Fibroblast of lung (primary cell): ENCODE results near the gene DOK6. TPM values are rescaled to one million over a fixed set of nuclear protein-coding genes. Genes with fewer than 3 reads are reported as not detected.
A peak's percentile ranks its signal among the peaks of the same experiment; 100 is the strongest.

ENCODE experiments used
- DNase-seq, 2 donors: peaks; one replicate each; pipeline versions ENCODE4 v3.0.0 to v3.0.0-alpha.2; 2010; ENCODE audit warnings: low read depth in 2 of 2
- H2AFZ ChIP-seq: 2 replicates; pipeline ENCODE4 v1.5.1; 2012; ENCODE audit warnings: low read length, control low read depth, inconsistent platforms
- H3K27ac ChIP-seq: 2 replicates; pipeline ENCODE4 v1.5.1; 2011; ENCODE audit warnings: low read length, control low read depth; ENCODE audit not compliant: insufficient read depth
- H3K27me3 ChIP-seq: 2 replicates; pipeline ENCODE4 v1.5.1; 2011; ENCODE audit warnings: mild to moderate bottlenecking, low read length; ENCODE audit not compliant: control insufficient read depth, insufficient read depth
- H3K36me3 ChIP-seq: 2 replicates; pipeline ENCODE4 v1.5.1; 2011; ENCODE audit warnings: low read length; ENCODE audit not compliant: control insufficient read depth, insufficient read depth
- H3K4me1 ChIP-seq: 2 replicates; pipeline ENCODE4 v1.5.1; 2011; ENCODE audit warnings: low read length; ENCODE audit not compliant: control insufficient read depth, insufficient read depth; ENCODE audit errors: extremely low read depth
- H3K4me2 ChIP-seq: 2 replicates; pipeline ENCODE4 v1.5.1; 2011; ENCODE audit warnings: low read length, control low read depth; ENCODE audit not compliant: insufficient read depth; ENCODE audit errors: extremely low read depth
- H3K4me3 ChIP-seq, 4 experiments: fragments of 200-600 bp in 1 of 4; sonication (generic) in 1 of 4; replicated peaks in 1 of 4; 2 replicates each; pipeline ENCODE4 v1.5.1; 2011 to 2016; ENCODE audit warnings: low read length in 4 of 4, low read depth in 3 of 4, mild to moderate bottlenecking in 3 of 4, control low read depth in 2 of 4, inconsistent platforms in 1 of 4, mixed read lengths in 1 of 4; ENCODE audit not compliant: insufficient read depth in 1 of 4; ENCODE audit errors: control extremely low read depth in 1 of 4
- H3K79me2 ChIP-seq: 2 replicates; pipeline ENCODE4 v1.5.1; 2012; ENCODE audit warnings: mild to moderate bottlenecking, low read length, inconsistent platforms; ENCODE audit not compliant: control insufficient read depth, insufficient read depth
- H3K9ac ChIP-seq: 2 replicates; pipeline ENCODE4 v1.5.1; 2011; ENCODE audit warnings: mild to moderate bottlenecking, low read length, control low read depth; ENCODE audit not compliant: insufficient read depth
- H3K9me3 ChIP-seq: 2 replicates; pipeline ENCODE4 v1.5.1; 2012; ENCODE audit warnings: low read depth, low read length; ENCODE audit not compliant: control insufficient read depth, insufficient read depth
- H4K20me1 ChIP-seq: 2 replicates; pipeline ENCODE4 v1.5.1; 2011; ENCODE audit warnings: low read length; ENCODE audit not compliant: control insufficient read depth, insufficient read depth; ENCODE audit errors: extremely low read depth
- EZH2 ChIP-seq: IDR thresholded peaks from 2 replicates; pipeline ENCODE4 v1.5.1; 2012; ENCODE audit warnings: low read length, control low read depth, mild to moderate bottlenecking; ENCODE audit errors: missing control alignments
- polyA plus RNA-seq, 2 donors: library from polyadenylated mRNA; depleted of rRNA in 1 of 2; stranded (reverse) in 1 of 2; unstranded in 1 of 2; fragments of >200 nt; gene quantifications; 2 replicates each; pipeline ENCODE4 v1.2.1, GENCODE V29; 2011 to 2012; ENCODE audit warnings: missing spikeins in 1 of 2
- total RNA-seq: library from RNA; depleted of rRNA; stranded (reverse); fragments of >200 nt; gene quantifications from 2 replicates; pipeline ENCODE4 v1.2.1, GENCODE V29; 2014
- TF ChIP-seq, protein P1 (sequence below), 2 donors: IDR thresholded peaks in 1 of 2; conservative IDR thresholded peaks in 1 of 2; 1 replicate in 1 of 2; 2 replicates in 1 of 2; pipeline ENCODE4 v1.5.1; 2011 to 2012; ENCODE audit warnings: low read length in 2 of 2, control low read depth in 1 of 2, inconsistent platforms in 1 of 2, low read depth in 1 of 2, mild to moderate bottlenecking in 1 of 2

DOK6 gene
- total and polyA plus RNA-seq, 2 donors (not counting 1 experiment from before 2014, with no cell fraction given): 4.0 to 7.8 TPM

DNA sequence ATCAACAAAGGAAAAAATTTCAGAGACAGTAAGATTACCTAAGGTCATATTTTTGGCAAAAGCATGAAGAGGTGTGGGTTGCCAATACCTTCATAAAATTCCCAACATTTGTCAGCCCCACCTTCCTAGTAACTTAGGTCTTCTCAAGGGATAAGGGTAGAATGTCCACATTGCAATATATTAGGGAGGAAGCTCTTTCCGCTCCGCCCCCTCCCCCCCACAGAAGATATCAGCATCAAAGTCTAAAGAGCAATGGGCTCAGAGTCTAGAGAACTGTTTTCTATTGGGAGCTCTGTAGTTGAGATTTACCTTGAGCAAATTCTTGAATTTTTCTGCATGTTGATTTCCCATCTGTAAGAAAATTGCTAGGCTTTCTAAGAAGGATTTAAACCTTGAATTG is 346.7 kb downstream of the DOK6 start:
- H3K27me3 ChIP-seq: no peaks in the 10 kb centered on the region
- H3K4me2 ChIP-seq: no peak overlapping the region
- H3K4me1 ChIP-seq: no peaks in the 10 kb centered on the region
- H4K20me1 ChIP-seq: no peaks in the 10 kb centered on the region
- DNase-seq: no peak
- no peak overlapping the region for H2AFZ ChIP-seq
- H3K4me3 ChIP-seq: no peak overlapping the region
- no peaks in the 10 kb centered on the region for H3K36me3 ChIP-seq
- no peak for TF ChIP-seq EZH2
- TF ChIP-seq, protein P1, sequence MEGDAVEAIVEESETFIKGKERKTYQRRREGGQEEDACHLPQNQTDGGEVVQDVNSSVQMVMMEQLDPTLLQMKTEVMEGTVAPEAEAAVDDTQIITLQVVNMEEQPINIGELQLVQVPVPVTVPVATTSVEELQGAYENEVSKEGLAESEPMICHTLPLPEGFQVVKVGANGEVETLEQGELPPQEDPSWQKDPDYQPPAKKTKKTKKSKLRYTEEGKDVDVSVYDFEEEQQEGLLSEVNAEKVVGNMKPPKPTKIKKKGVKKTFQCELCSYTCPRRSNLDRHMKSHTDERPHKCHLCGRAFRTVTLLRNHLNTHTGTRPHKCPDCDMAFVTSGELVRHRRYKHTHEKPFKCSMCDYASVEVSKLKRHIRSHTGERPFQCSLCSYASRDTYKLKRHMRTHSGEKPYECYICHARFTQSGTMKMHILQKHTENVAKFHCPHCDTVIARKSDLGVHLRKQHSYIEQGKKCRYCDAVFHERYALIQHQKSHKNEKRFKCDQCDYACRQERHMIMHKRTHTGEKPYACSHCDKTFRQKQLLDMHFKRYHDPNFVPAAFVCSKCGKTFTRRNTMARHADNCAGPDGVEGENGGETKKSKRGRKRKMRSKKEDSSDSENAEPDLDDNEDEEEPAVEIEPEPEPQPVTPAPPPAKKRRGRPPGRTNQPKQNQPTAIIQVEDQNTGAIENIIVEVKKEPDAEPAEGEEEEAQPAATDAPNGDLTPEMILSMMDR (conservative IDR thresholded peaks at IDR 0.05 in 1 of 2, IDR thresholded peaks at IDR 0.05 in 1 of 2; ENCODE audit: low read depth in 1 of 2, low read length in 2 of 2): no peak
- H3K27ac ChIP-seq: no peak overlapping the region
- H3K9ac ChIP-seq: no peak overlapping the region
- no peaks in the 10 kb centered on the region for H3K79me2 ChIP-seq
- H3K9me3 ChIP-seq: no peaks in the 10 kb centered on the region

DNA sequence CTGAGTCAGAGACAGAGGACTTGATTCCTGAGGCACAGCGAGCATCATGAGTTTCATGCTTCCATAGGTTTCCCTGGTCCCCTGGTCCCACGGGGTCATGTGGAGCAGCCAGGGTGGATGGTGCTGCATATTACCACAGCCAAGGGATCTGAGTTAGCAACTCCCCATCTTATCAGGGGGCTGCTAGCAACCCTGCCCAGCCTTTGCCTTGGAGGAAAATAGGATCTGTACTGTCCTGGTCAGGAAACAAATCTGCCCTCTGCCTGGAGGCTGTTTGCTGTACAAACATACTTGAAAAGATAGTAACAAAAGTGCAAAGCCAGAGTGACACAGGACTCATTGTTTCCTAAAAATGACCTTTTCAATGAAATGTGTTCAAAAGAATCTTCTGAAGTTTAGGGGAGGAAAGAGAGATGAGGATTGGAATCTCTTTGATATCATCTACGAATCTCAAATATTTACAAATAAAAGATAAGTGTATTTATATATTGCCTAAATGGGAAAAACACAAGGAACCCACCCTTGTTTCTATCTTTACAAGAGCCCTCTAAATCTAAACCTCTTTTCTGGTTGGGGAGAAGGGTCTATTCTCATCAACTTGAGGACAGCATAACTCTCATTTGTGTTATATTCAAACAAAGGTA is 352.2 kb downstream of the DOK6 start:
- H3K36me3 ChIP-seq: no peaks in the 10 kb centered on the region
- H4K20me1 ChIP-seq: no peaks in the 10 kb centered on the region
- no peaks in the 10 kb centered on the region for H3K79me2 ChIP-seq
- H2AFZ ChIP-seq: no peak overlapping the region
- no peaks in the 10 kb centered on the region for H3K27me3 ChIP-seq
- DNase-seq: no peak
- no peak overlapping the region for H3K4me3 ChIP-seq
- no peak overlapping the region for H3K9ac ChIP-seq
- H3K4me2 ChIP-seq: no peak overlapping the region
- H3K27ac ChIP-seq: no peak overlapping the region
- no peak for TF ChIP-seq EZH2
- TF ChIP-seq, protein P1 (conservative IDR thresholded peaks at IDR 0.05 in 1 of 2, IDR thresholded peaks at IDR 0.05 in 1 of 2; ENCODE audit: low read depth in 1 of 2, low read length in 2 of 2): no peak
- no peaks in the 10 kb centered on the region for H3K9me3 ChIP-seq
- no peaks in the 10 kb centered on the region for H3K4me1 ChIP-seq

GRCh38 chr18:69754108-69754507 is 353.4 kb downstream of the DOK6 start:
- Histone ChIP-seq H3K4me3 (no peak overlapping the region), H3K9ac (no peak overlapping the region), H4K20me1 (no peaks in the 10 kb centered on the region), H3K79me2 (no peaks in the 10 kb centered on the region), H3K27ac (no peak overlapping the region), H3K4me2 (no peak overlapping the region), H3K9me3 (no peaks in the 10 kb centered on the region), H3K36me3 (no peaks in the 10 kb centered on the region), H3K27me3 (no peaks in the 10 kb centered on the region), H2AFZ (no peak overlapping the region), H3K4me1 (no peaks in the 10 kb centered on the region)
- TF ChIP-seq, protein P1 (conservative IDR thresholded peaks at IDR 0.05 in 1 of 2, IDR thresholded peaks at IDR 0.05 in 1 of 2; ENCODE audit: low read depth in 1 of 2, low read length in 2 of 2): no peak
- no peak for TF ChIP-seq EZH2
- DNase-seq: peak in 1 of 2 donors; percentile 10
